Pancreas (tissue), 10 donors: ENCODE measurements around the gene TBXT. TPM values are rescaled to one million over a fixed set of nuclear protein-coding genes. Genes with fewer than 3 reads are reported as not detected.

Experiments
- ATAC-seq, 4 donors: fragments of 200-7000 bp; cut with Tn5 transposase; one replicate each; pipeline versions ENCODE4 v1.8.0 to v1.9.1; 2020; ENCODE audit warnings: mild to moderate bottlenecking in 4 of 4, moderate library complexity in 4 of 4
- DNase-seq, 6 donors: peaks; one replicate each; pipeline ENCODE4 v3.0.0-alpha.2; 2020
- FAIRE-seq: peaks from 2 replicates; lab custom pipeline; 2012; peaks lifted over from hg19 to GRCh38; lab: Jason Lieb, UNC
- H3K27ac ChIP-seq, 4 donors: fragments of 200-600 bp; sonication (generic); 1 replicate in 3 of 4; 2 replicates in 1 of 4; pipeline versions ENCODE4 v1.5.0 to v1.8.0; 2020
- H3K27me3 ChIP-seq, 4 donors: fragments of 200-600 bp; one replicate each; pipeline ENCODE4 v1.8.0; 2021
- H3K36me3 ChIP-seq, 3 donors: fragments of 200-600 bp; sonication (generic) in 1 of 3; one replicate each; pipeline versions ENCODE4 v1.5.0 to v1.8.0; 2020 to 2021
- H3K4me1 ChIP-seq, 3 donors: fragments of 200-600 bp; one replicate each; pipeline ENCODE4 v1.8.0; 2021
- H3K4me3 ChIP-seq, 4 donors: fragments of 200-600 bp; sonication (generic) in 2 of 4; one replicate each; pipeline versions ENCODE4 v1.5.0 to v1.8.0; 2020 to 2021
- H3K9me3 ChIP-seq, 4 donors: fragments of 200-600 bp; one replicate each; pipeline ENCODE4 v1.8.0; 2021
- CTCF ChIP-seq, 4 donors: fragments of 200-600 bp; sonication (generic) in 3 of 4; IDR thresholded peaks; one replicate each; pipeline versions ENCODE4 v1.5.0 to v1.8.0; 2021; ENCODE audit warnings: antibody characterized with exemption in 4 of 4
- WGBS, 2 donors: extraction: QIAGEN DNeasy Blood & Tissue Kit; methylation state at CpG; one replicate each; pipeline ENCODE4 v1.1.7; 2013; 5-methylcytosine and 5-hydroxymethylcytosine counted together
- intact Hi-C, 3 donors: fragments of 100-400 bp; cut with DNase I; formaldehyde crosslinking; loops; one replicate each; pipeline versions ENCODE4 v1.11.1 to v1.14.2; 2022
- polyA plus RNA-seq, 2 donors: library from polyadenylated mRNA; stranded (reverse); fragments of 200-250 nt; gene quantifications; one replicate each; pipeline ENCODE4 v1.2.3, GENCODE V29; 2013
- total RNA-seq, 6 donors: library from RNA; stranded (reverse); fragmentation: NEBNext Ultra II Directional in 4 of 6; extraction: Animal tissue kit (Norgen Biotek cat#: 25700) in 4 of 6; gene quantifications; one replicate each; pipeline versions ENCODE4 v1.2.1 to v1.2.4, GENCODE V29; 2021 to 2023
- donor health status: healthy with polysubstance abuse.
- donor health status: DM: no; HTN: no; CAD: no; lungs with moderate emphysema.
- donor health status: DM: no; HTN: no; CAD: no.
- donor health status: control.
- donor health status: control.
- donor health status: Bipolar disorder and iron deficiency.
- donor health status: DM: yes; HTN: yes; CAD: no.
- donor health status: DM: no; HTN: no; CAD: no.
- donor health status: DM: no; HTN: no; CAD: no.
- donor health status: DM: yes; HTN: yes; CAD: no.

The TBXT gene
- total and polyA plus RNA-seq, 8 donors = not detected

- TF ChIP-seq CTCF (IDR thresholded peaks at IDR 0.05) = no peak
- Histone ChIP-seq H3K27me3 (peaks cover 0 to 45% (median 16%) of the 10 kb centered on the region in 4 donors), H3K27ac (no peak overlapping the region), H3K9me3 (no peaks in the 10 kb centered on the region), H3K4me1 (peaks cover 0 to 6% (median 0%) of the 10 kb centered on the region in 3 donors), H3K36me3 (no peaks in the 10 kb centered on the region), H3K4me3 (peak overlapping the region in 1 of 4 donors; percentile 35)
- 1% methylated on average over 38 to 44 of the region's 44 CpGs for whole genome bisulfite sequencing, 2 donors
- intact Hi-C loops = no loop called here
- ATAC-seq (no peak), DNase-seq (no peak), FAIRE-seq (no peak)
Observed at GRCh38 chr6:166167258-166167731, 356 bp downstream of the TBXT start.

GRCh38 chr6:166166314-166167257 lies 1.1 kb downstream of the TBXT start:
- TF ChIP-seq CTCF (IDR thresholded peaks at IDR 0.05) = no peak

GRCh38 chr6:166165558-166166313 lies 1.9 kb downstream of the TBXT start:
- no peak for TF ChIP-seq CTCF (IDR thresholded peaks at IDR 0.05)
- Histone ChIP-seq H3K27ac (no peak overlapping the region), H3K27me3 (peaks cover 0 to 45% (median 16%) of the 10 kb centered on the region in 4 donors), H3K4me1 (peaks cover 0 to 6% (median 0%) of the 10 kb centered on the region in 3 donors), H3K9me3 (no peaks in the 10 kb centered on the region), H3K4me3 (no peak overlapping the region), H3K36me3 (no peaks in the 10 kb centered on the region)
- 8% methylated on average over 23 of the region's 23 CpGs for WGBS, 2 donors
- DNase-seq (no peak), ATAC-seq (no peak), FAIRE-seq (no peak)
- intact Hi-C loops = no loop called here

More at GRCh38 chr6:166166314-166167257, 1.1 kb downstream of the TBXT start:
- Histone ChIP-seq H3K4me1 (peaks cover 0 to 6% (median 0%) of the 10 kb centered on the region in 3 donors), H3K4me3 (no peak overlapping the region), H3K27ac (no peak overlapping the region), H3K36me3 (no peaks in the 10 kb centered on the region), H3K9me3 (no peaks in the 10 kb centered on the region), H3K27me3 (peaks cover 0 to 45% (median 16%) of the 10 kb centered on the region in 4 donors)
- 3% methylated on average over 62 to 63 of the region's 63 CpGs for WGBS, 2 donors
- intact Hi-C loops = no loop called here
- DNase-seq (no peak), FAIRE-seq (no peak), ATAC-seq (no peak)

- TF ChIP-seq CTCF (IDR thresholded peaks at IDR 0.05) = no peak
- Histone ChIP-seq H3K4me1 (peaks cover 0 to 2% (median 0%) of the 10 kb centered on the region in 3 donors), H3K27ac (no peak overlapping the region), H3K36me3 (no peaks in the 10 kb centered on the region), H3K4me3 (no peak overlapping the region), H3K9me3 (no peaks in the 10 kb centered on the region), H3K27me3 (peaks cover 0 to 28% (median 7%) of the 10 kb centered on the region in 4 donors)
- DNase-seq = no peak
- FAIRE-seq = no peak
- intact Hi-C loops = no loop called here
- 17 to 21% methylated on average over 1 of the region's 1 CpG for WGBS, 2 donors
- no peak for ATAC-seq
Observed at GRCh38 chr6:166162599-166163342, 4.9 kb downstream of the TBXT start.
